OCI-LY3 (cell line): ENCODE measurements around the gene PEX11G.

ENCODE experiments used
- H2AFZ ChIP-seq: fragments of 200-600, 300-600 bp; shearing (Covaris generic); 2 replicates; pipeline ENCODE4 v1.6.0; 2014; ENCODE audit warnings: antibody characterized with exemption, low read depth, low read length
- H3K27ac ChIP-seq: fragments of 200-600, 300-600 bp; sonication (generic); 2 replicates; pipeline ENCODE4 v1.5.1; 2014; ENCODE audit warnings: mild to moderate bottlenecking, low read length, moderate library complexity, mixed read lengths
- H3K27me3 ChIP-seq: fragments of 200-600, 300-600 bp; sonication (generic); 2 replicates; pipeline ENCODE4 v1.6.1; 2014; ENCODE audit warnings: low read depth, low read length, mixed read lengths
- H3K36me3 ChIP-seq: fragments of 200-600, 300-600 bp; sonication (generic); replicated peaks from 2 replicates; pipeline ENCODE3; 2014; ENCODE audit warnings: low read depth, low read length, mixed read lengths
- H3K4me1 ChIP-seq: fragments of 300-600, 200-600 bp; sonication (generic); 2 replicates; pipeline ENCODE4 v1.6.1; 2014; ENCODE audit warnings: low read length, mixed read lengths
- H3K4me2 ChIP-seq: fragments of 200-600, 300-600 bp; sonication (generic); 2 replicates; pipeline ENCODE4 v1.6.1; 2014; ENCODE audit warnings: low read length, mixed read lengths
- H3K4me3 ChIP-seq: fragments of 300-600, 200-600 bp; sonication (generic); 2 replicates; pipeline ENCODE4 v1.5.1; 2014; ENCODE audit warnings: antibody characterized with exemption, mild to moderate bottlenecking, low read length, moderate library complexity
- H3K79me2 ChIP-seq: fragments of 300-600, 200-600 bp; shearing (Covaris generic); 2 replicates; pipeline ENCODE4 v1.6.1; 2014; ENCODE audit warnings: mild to moderate bottlenecking, low read length, mixed read lengths
- H3K9ac ChIP-seq: fragments of 300-600, 200-600 bp; shearing (Covaris generic); 2 replicates; pipeline ENCODE4 v1.6.0; 2014; ENCODE audit warnings: mild to moderate bottlenecking, low read length, moderate library complexity
- H3K9me3 ChIP-seq: fragments of 200-600, 300-600 bp; shearing (Covaris generic); 2 replicates; pipeline ENCODE4 v1.6.1; 2014; ENCODE audit warnings: low read length, mixed read lengths; ENCODE audit not compliant: insufficient read depth
- H4K20me1 ChIP-seq: fragments of 200-600, 300-600 bp; sonication (generic); 2 replicates; pipeline ENCODE4 v1.6.1; 2016; ENCODE audit warnings: low read length, mixed read lengths; ENCODE audit not compliant: insufficient read depth
- CTCF ChIP-seq: fragments of 200-600, 300-600 bp; sonication (generic); IDR thresholded peaks from 2 replicates; pipeline ENCODE4 v1.5.1; 2014; ENCODE audit warnings: antibody characterized with exemption, low read length, low read depth
- EZH2phosphoT487 ChIP-seq: fragments of 200-600 bp; shearing (Covaris generic); IDR thresholded peaks from 2 replicates; pipeline ENCODE4 v1.6.1; 2018; ENCODE audit warnings: antibody characterized with exemption, mixed run types, low read depth

The PEX11G gene

GRCh38 chr19:7471696-7472615, 16.9 kb downstream of the PEX11G start:
- Histone ChIP-seq H3K4me3 (no peak overlapping the region), H3K27ac (no peak overlapping the region), H3K79me2 (no peaks in the 10 kb centered on the region), H3K4me1 (peaks cover 7% of the 10 kb centered on the region), H3K27me3 (no peaks in the 10 kb centered on the region), H3K4me2 (no peak overlapping the region), H3K9me3 (no peaks in the 10 kb centered on the region), H3K36me3 (no peaks in the 10 kb centered on the region), H4K20me1 (0 out of 2 replicates have a peak, but pooled peaks cover 3% of the 10 kb centered on the region), H2AFZ (no peak overlapping the region), H3K9ac (no peak overlapping the region)
- TF ChIP-seq CTCF (no peak), EZH2phosphoT487 (no peak)

GRCh38 chr19:7470540-7471305, 18.1 kb downstream of the PEX11G start:
- TF ChIP-seq EZH2phosphoT487 (no peak), CTCF (no peak)
- no peaks in the 10 kb centered on the region for H3K36me3 ChIP-seq
- 0 out of 2 replicates have a peak, but pooled peaks cover 3% of the 10 kb centered on the region for H4K20me1 ChIP-seq
- no peaks in the 10 kb centered on the region for H3K27me3 ChIP-seq
- no peaks in the 10 kb centered on the region for H3K79me2 ChIP-seq
- H3K4me3 ChIP-seq, result no peak overlapping the region
- no peak overlapping the region for H3K9ac ChIP-seq
- no peak overlapping the region for H3K27ac ChIP-seq
- no peak overlapping the region for H2AFZ ChIP-seq
- no peak overlapping the region for H3K4me2 ChIP-seq
- H3K9me3 ChIP-seq, result no peaks in the 10 kb centered on the region
- H3K4me1 ChIP-seq, result peaks cover 7% of the 10 kb centered on the region

GRCh38 chr19:7469669-7470285, 19.1 kb downstream of the PEX11G start:
- Histone ChIP-seq H3K4me1 (peaks cover 7% of the 10 kb centered on the region), H3K4me3 (no peak overlapping the region), H3K9ac (no peak overlapping the region), H3K36me3 (no peaks in the 10 kb centered on the region), H4K20me1 (0 out of 2 replicates have a peak, but pooled peaks cover 3% of the 10 kb centered on the region), H3K27ac (no peak overlapping the region), H3K9me3 (no peaks in the 10 kb centered on the region), H3K27me3 (no peaks in the 10 kb centered on the region), H3K4me2 (no peak overlapping the region), H3K79me2 (no peaks in the 10 kb centered on the region), H2AFZ (no peak overlapping the region)
- TF ChIP-seq EZH2phosphoT487, result no peak
- no peak for TF ChIP-seq CTCF

GRCh38 chr19:7468840-7469239, 20.0 kb downstream of the PEX11G start:
- Histone ChIP-seq H3K4me1 (peaks cover 7% of the 10 kb centered on the region), H3K79me2 (no peaks in the 10 kb centered on the region), H2AFZ (no peak overlapping the region), H3K9ac (no peak overlapping the region), H3K27ac (no peak overlapping the region), H3K9me3 (no peaks in the 10 kb centered on the region), H4K20me1 (0 out of 2 replicates have a peak, but pooled peaks cover 3% of the 10 kb centered on the region), H3K27me3 (no peaks in the 10 kb centered on the region), H3K4me3 (no peak overlapping the region), H3K36me3 (peaks cover 5% of the 10 kb centered on the region), H3K4me2 (no peak overlapping the region)
- no peak for TF ChIP-seq EZH2phosphoT487
- TF ChIP-seq CTCF, result no peak
